A549 treated with RU486 at 1 μM for 4 hours (cell line): ENCODE results near the gene CXorf58. TPM values are rescaled to one million over a fixed set of nuclear protein-coding genes. Genes with fewer than 3 reads are reported as not detected.

Experiments
- total RNA-seq: library from RNA; stranded (reverse); fragments of 200-300 nt; extraction: Qiagen RNA extraction; gene quantifications from 5 replicates; pipeline ENCODE4 v1.2.3, GENCODE V29; 2022; ENCODE audit warnings: low read depth

The CXorf58 gene
- 0.09 to 0.21 TPM (median 0.13 TPM) in 3 of 5 replicates, not detected in the others for total RNA-seq

GRCh38 chrX:23907498-23908218, at the start of gene CXorf58, which contains the start of gene APOO:
CXorf58 (plus strand) TSS chrX:23908006; CDS start chrX:23910303, 2,297 bp downstream.
APOO (minus strand) TSS chrX:23907938; CDS start chrX:23907702, 236 bp downstream.

Other genes with a start within 250 kb of the CXorf58 start
- gene PRDX4, start 240.5 kb upstream of the CXorf58 start, total RNA-seq: 256 to 287 TPM (median 278 TPM) in 5 replicates
- 93.2 to 104 TPM (median 97.6 TPM) in 5 replicates for gene ACOT9, start 164.7 kb upstream of the CXorf58 start, total RNA-seq
- 275 to 490 TPM (median 427 TPM) in 5 replicates for gene SAT1, start 124.8 kb upstream of the CXorf58 start, total RNA-seq
- 29.5 to 37.0 TPM (median 34.0 TPM) in 5 replicates for gene APOO, start 68 bp upstream of the CXorf58 start, total RNA-seq
- gene KLHL15, start 119.2 kb downstream of the CXorf58 start, total RNA-seq: 2.2 to 4.8 TPM (median 4.5 TPM) in 5 replicates
- 105 to 214 TPM (median 140 TPM) in 5 replicates for gene EIF2S3, start 146.9 kb downstream of the CXorf58 start, total RNA-seq
- gene ZFX, start 241.7 kb downstream of the CXorf58 start, total RNA-seq: 7.0 to 12.8 TPM (median 8.9 TPM) in 5 replicates